ENCODE results near the gene CDH19. TPM values are rescaled to one million over a fixed set of nuclear protein-coding genes. Genes with fewer than 3 reads are reported as not detected.

The CDH19 gene
- total and polyA plus RNA-seq, 10 of the 15 experiments (the other 5 are each of a cell fraction or from before 2014, with no cell fraction given), result 0.01 TPM; not detected in 9

DNA sequence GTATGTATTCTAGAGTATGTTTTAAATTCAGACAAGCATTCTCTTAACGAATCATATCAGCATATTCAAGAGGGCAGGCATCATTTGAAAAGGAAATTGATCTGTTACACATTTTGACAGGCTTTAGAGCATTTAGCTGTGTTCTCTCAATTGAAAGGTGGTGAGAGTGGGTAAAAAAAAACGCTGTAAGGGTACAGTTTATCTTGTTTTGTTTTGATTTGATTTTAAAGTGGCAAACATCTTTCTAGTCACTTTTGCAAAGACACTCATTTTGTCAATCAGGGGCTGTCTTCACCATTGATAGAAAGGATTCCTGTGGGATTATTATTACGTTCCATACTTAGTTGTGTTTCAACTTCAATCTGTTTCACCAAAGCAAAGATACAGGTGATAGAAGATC is 2.2 kb downstream of the CDH19 start:
- H2AFZ ChIP-seq (ENCODE audit: control insufficient read depth, low read depth, low read length), result no peak overlapping the region
- 0% methylated on average over 3 of the region's 3 CpGs for whole genome bisulfite sequencing (ENCODE audit: insufficient coverage, insufficient replicate concordance, low lambda C conversion rate, missing lambda C conversion rate)
- SMC1A ChIA-PET (ENCODE audit: uncharacterized antibody, unreplicated experiment), result no interaction called here
- intact Hi-C loops (cut with micrococcal nuclease; ENCODE audit: unreplicated experiment) (no loop called here), in situ Hi-C loops (cut with MboI) (no loop called here)
- CTCF ChIA-PET, result no interaction called here
- no peaks in the 10 kb centered on the region for H3K79me2 ChIP-seq (ENCODE audit: control insufficient read depth, insufficient read depth, low read length)
- no peak for DNase-seq (ENCODE audit: low read depth, low spot score)
- no peaks in the 10 kb centered on the region for H3K9me3 ChIP-seq (replicated peaks; ENCODE audit: control insufficient read depth, insufficient read depth, low read length)
- POLR2A ChIA-PET, result no interaction called here
- no peaks in the 10 kb centered on the region for H3K36me3 ChIP-seq (ENCODE audit: control insufficient read depth in 2 of 2, insufficient read depth in 2 of 2, low read length in 1 of 2)
- no peak overlapping the region for H3K4me3 ChIP-seq
- no peaks in the 10 kb centered on the region for H3K4me1 ChIP-seq (ENCODE audit: control insufficient read depth, insufficient read depth, low read length)
- RAD21 ChIA-PET (ENCODE audit: unreplicated experiment), result no interaction called here
- TF ChIP-seq ZNF24 (IDR thresholded peaks at IDR 0.05) (no peak), ZNF384 (IDR thresholded peaks at IDR 0.05; ENCODE audit: borderline replicate concordance, low read depth, low read length) (no peak)
- H3K27me3 ChIP-seq (replicated peaks in 1 of 2; ENCODE audit: control insufficient read depth in 2 of 2, insufficient read depth in 2 of 2, low read length in 1 of 2), result no peaks in the 10 kb centered on the region
- no peak for FAIRE-seq
- no peak overlapping the region for H3K4me2 ChIP-seq (ENCODE audit: control insufficient read depth, insufficient read depth)
- ATAC-seq, result no peak
- no peaks in the 10 kb centered on the region for H4K20me1 ChIP-seq (ENCODE audit: control insufficient read depth, insufficient read depth)
- BruUV-seq (replicated peaks), result no TSS peak
- H3K27ac ChIP-seq (ENCODE audit: control insufficient read depth, insufficient read depth), result no peak overlapping the region
- no peak overlapping the region for H3K9ac ChIP-seq (ENCODE audit: control insufficient read depth, insufficient read depth, low read length)

DNA sequence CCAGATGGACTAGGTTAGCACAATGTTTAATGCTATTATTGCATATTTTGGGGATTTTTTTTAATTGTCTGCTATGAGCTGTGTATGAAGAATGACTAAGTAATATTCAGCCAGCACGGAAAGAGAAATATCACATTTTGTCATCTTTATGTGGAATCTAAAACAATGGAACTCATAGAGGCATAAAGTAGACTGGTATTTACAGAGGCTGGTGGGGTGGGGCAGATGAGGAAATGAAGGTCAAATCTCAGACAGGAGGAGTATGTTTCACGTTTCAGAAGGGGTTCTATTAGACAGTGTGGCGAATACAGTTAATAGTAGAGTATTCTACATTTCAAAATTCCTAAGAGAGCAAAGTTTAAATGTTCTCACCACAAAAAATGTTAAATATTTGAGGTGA is 4.7 kb downstream of the CDH19 start:
- Histone ChIP-seq H3K4me1 (ENCODE audit: control insufficient read depth, insufficient read depth, low read length) (no peaks in the 10 kb centered on the region), H2AFZ (ENCODE audit: control insufficient read depth, low read depth, low read length) (no peak overlapping the region), H3K4me3 (no peak overlapping the region), H3K4me2 (ENCODE audit: control insufficient read depth, insufficient read depth) (no peak overlapping the region), H3K27me3 (replicated peaks in 1 of 2; ENCODE audit: control insufficient read depth in 2 of 2, insufficient read depth in 2 of 2, low read length in 1 of 2) (no peaks in the 10 kb centered on the region), H3K79me2 (ENCODE audit: control insufficient read depth, insufficient read depth, low read length) (no peaks in the 10 kb centered on the region), H3K36me3 (ENCODE audit: control insufficient read depth in 2 of 2, insufficient read depth in 2 of 2, low read length in 1 of 2) (no peaks in the 10 kb centered on the region), H3K27ac (ENCODE audit: control insufficient read depth, insufficient read depth) (no peak overlapping the region), H4K20me1 (ENCODE audit: control insufficient read depth, insufficient read depth) (no peaks in the 10 kb centered on the region), H3K9me3 (replicated peaks; ENCODE audit: control insufficient read depth, insufficient read depth, low read length) (no peaks in the 10 kb centered on the region), H3K9ac (ENCODE audit: control insufficient read depth, insufficient read depth, low read length) (no peak overlapping the region)
- ChIA-PET POLR2A (no interaction called here), CTCF (no interaction called here), RAD21 (ENCODE audit: unreplicated experiment) (no interaction called here), SMC1A (ENCODE audit: uncharacterized antibody, unreplicated experiment) (no interaction called here)
- 0% methylated on average over 3 of the region's 3 CpGs for WGBS (ENCODE audit: insufficient coverage, insufficient replicate concordance, low lambda C conversion rate, missing lambda C conversion rate)
- in situ Hi-C loops (cut with MboI) (no loop called here), intact Hi-C loops (cut with micrococcal nuclease; ENCODE audit: unreplicated experiment) (no loop called here)
- DNase-seq (ENCODE audit: low read depth, low spot score) (no peak), ATAC-seq (no peak), FAIRE-seq (no peak)
- TF ChIP-seq POLR2AphosphoS2 (IDR thresholded peaks at IDR 0.05; ENCODE audit: low read depth, low read length) (no peak), ZNF274 (IDR thresholded peaks at IDR 0.05; ENCODE audit: insufficient read depth, insufficient read length) (no peak), HCFC1 (IDR thresholded peaks at IDR 0.05; ENCODE audit: low read length) (no peak), RFX5 (IDR thresholded peaks at IDR 0.05; ENCODE audit: low read depth, low read length) (no peak), NKRF (conservative IDR thresholded peaks at IDR 0.05) (no peak), ZNF622 (IDR thresholded peaks at IDR 0.05) (no peak), KAT2A (conservative IDR thresholded peaks at IDR 0.05; ENCODE audit: control insufficient read depth, low read depth, low read length) (no peak), TCF7 (IDR thresholded peaks at IDR 0.05; ENCODE audit: borderline replicate concordance) (no peak), BCL11A (IDR thresholded peaks at IDR 0.05; ENCODE audit: low read depth, low read length) (no peak), POLR2A (IDR thresholded peaks at IDR 0.05; ENCODE audit: low read depth, low read length) (no peak), BHLHE40 (IDR thresholded peaks at IDR 0.05; ENCODE audit: borderline replicate concordance in 1 of 2, low read depth in 2 of 2, low read length in 1 of 2) (no peak)
- TF ChIP-seq, protein P1, sequence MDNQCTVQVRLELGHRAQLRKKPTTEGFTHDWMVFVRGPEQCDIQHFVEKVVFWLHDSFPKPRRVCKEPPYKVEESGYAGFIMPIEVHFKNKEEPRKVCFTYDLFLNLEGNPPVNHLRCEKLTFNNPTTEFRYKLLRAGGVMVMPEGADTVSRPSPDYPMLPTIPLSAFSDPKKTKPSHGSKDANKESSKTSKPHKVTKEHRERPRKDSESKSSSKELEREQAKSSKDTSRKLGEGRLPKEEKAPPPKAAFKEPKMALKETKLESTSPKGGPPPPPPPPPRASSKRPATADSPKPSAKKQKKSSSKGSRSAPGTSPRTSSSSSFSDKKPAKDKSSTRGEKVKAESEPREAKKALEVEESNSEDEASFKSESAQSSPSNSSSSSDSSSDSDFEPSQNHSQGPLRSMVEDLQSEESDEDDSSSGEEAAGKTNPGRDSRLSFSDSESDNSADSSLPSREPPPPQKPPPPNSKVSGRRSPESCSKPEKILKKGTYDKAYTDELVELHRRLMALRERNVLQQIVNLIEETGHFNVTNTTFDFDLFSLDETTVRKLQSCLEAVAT (IDR thresholded peaks at IDR 0.05), result no peak
- no TSS peak for BruUV-seq (replicated peaks)

All from GM12878 (cell line).